Stimulated activated CD4-positive, alpha-beta T cell treated with anti-CD3 and anti-CD28 coated beads, Interleukin-1b, Interleukin-23, amount 100 ng/mL, for 1 hour (primary cell): ENCODE results near the gene LPA.
A peak's percentile ranks its signal among the peaks of the same experiment; 100 is the strongest.

ENCODE experiments used
- DNase-seq, 2 donors: peaks; one replicate each; pipeline ENCODE4 v3.0.0-alpha.2; 2020; ENCODE audit warnings: low read depth in 2 of 2

LPA gene

GRCh38 chr6:160520043-160520904 lies 143.8 kb downstream of the LPA start:
- peak; percentile 18 to 69 for DNase-seq

GRCh38 chr6:160519603-160520042 lies 144.5 kb downstream of the LPA start:
- peak in 1 of 2 donors; percentile 32 for DNase-seq

GRCh38 chr6:160519133-160519532 lies 144.9 kb downstream of the LPA start:
- no peak for DNase-seq

- no peak for DNase-seq
These were observed 150.2 kb downstream of the LPA start for GRCh38 chr6:160513836-160514235.

GRCh38 chr6:160510976-160511617 lies 153.0 kb downstream of the LPA start:
- DNase-seq = no peak

- no peak for DNase-seq
These were observed 153.9 kb downstream of the LPA start for GRCh38 chr6:160510199-160510598.

GRCh38 chr6:160509610-160510009 lies 154.5 kb downstream of the LPA start:
- no peak for DNase-seq

GRCh38 chr6:160508599-160508998 lies 155.5 kb downstream of the LPA start:
- DNase-seq = no peak

GRCh38 chr6:160507420-160507819 lies 156.7 kb downstream of the LPA start:
- DNase-seq = no peak

- no peak for DNase-seq
These were observed 158.1 kb downstream of the LPA start for GRCh38 chr6:160505970-160506369.

- no peak for DNase-seq
These were observed 163.4 kb downstream of the LPA start for GRCh38 chr6:160500639-160501038.

- DNase-seq = no peak
These were observed 169.5 kb downstream of the LPA start for GRCh38 chr6:160494576-160494975.

GRCh38 chr6:160489091-160489490 lies 175.0 kb downstream of the LPA start:
- DNase-seq = no peak

GRCh38 chr6:160487116-160487515 lies 177.0 kb downstream of the LPA start:
- no peak for DNase-seq
